ENCODE data around the gene OVAAL. TPM values are rescaled to one million over a fixed set of nuclear protein-coding genes. Genes with fewer than 3 reads are reported as not detected.

The OVAAL gene
- total RNA-seq, 2 donors from 2014 or later: not detected

- no peaks in the 10 kb centered on the region for H3K36me3 Mint-ChIP-seq (ENCODE audit: low read depth)
Measured at GRCh38 chr1:180528868-180529470, 29.8 kb upstream of the OVAAL start.

GRCh38 chr1:180530501-180530900 lies 28.3 kb upstream of the OVAAL start:
- no peaks in the 10 kb centered on the region for H3K9me3 Mint-ChIP-seq
- Histone ChIP-seq H3K9me3 (ENCODE audit: control insufficient read depth, low read length) (no peaks in the 10 kb centered on the region), H3K4me1 (ENCODE audit: control insufficient read depth, insufficient read depth, low read length) (no peaks in the 10 kb centered on the region), H3K4me3 (ENCODE audit: low read length) (no peak overlapping the region), H3K36me3 (ENCODE audit: control insufficient read depth, insufficient read depth, low read length) (no peaks in the 10 kb centered on the region), H3K9ac (ENCODE audit: extremely low read depth, low read length, poor library complexity, severe bottlenecking) (no peak overlapping the region), H3K27me3 (ENCODE audit: control insufficient read depth, insufficient read depth, low read length, poor library complexity, severe bottlenecking) (no peaks in the 10 kb centered on the region), H3K27ac (ENCODE audit: low read depth, low read length) (no peak overlapping the region)
- H3K27ac Mint-ChIP-seq: no peak overlapping the region
- peaks cover 3% of the 10 kb centered on the region for H3K4me1 Mint-ChIP-seq
- 83 to 85% methylated on average over 5 of the region's 5 CpGs for WGBS, 2 experiments (ENCODE audit: insufficient coverage in 1 of 2, insufficient read length in 1 of 2)
- no peak for TF ChIP-seq CTCF (conservative IDR thresholded peaks at IDR 0.05)
- peaks cover 4% of the 10 kb centered on the region for H3K27me3 Mint-ChIP-seq (ENCODE audit: insufficient read depth)
- no peak for DNase-seq
- no peak overlapping the region for H3K4me3 Mint-ChIP-seq
- no peaks in the 10 kb centered on the region for H3K36me3 Mint-ChIP-seq (ENCODE audit: low read depth)

More at GRCh38 chr1:180528868-180529470, 29.8 kb upstream of the OVAAL start:
- DNase-seq: no peak
- 90 to 94% methylated on average over 5 to 11 of the region's 11 CpGs for WGBS, 2 experiments (ENCODE audit: insufficient coverage in 1 of 2, insufficient read length in 1 of 2)
- Histone ChIP-seq H3K27ac (ENCODE audit: low read depth, low read length) (no peak overlapping the region), H3K9ac (ENCODE audit: extremely low read depth, low read length, poor library complexity, severe bottlenecking) (no peak overlapping the region), H3K36me3 (ENCODE audit: control insufficient read depth, insufficient read depth, low read length) (no peaks in the 10 kb centered on the region), H3K4me1 (ENCODE audit: control insufficient read depth, insufficient read depth, low read length) (no peaks in the 10 kb centered on the region), H3K4me3 (ENCODE audit: low read length) (no peak overlapping the region), H3K9me3 (ENCODE audit: control insufficient read depth, low read length) (no peaks in the 10 kb centered on the region), H3K27me3 (ENCODE audit: control insufficient read depth, insufficient read depth, low read length, poor library complexity, severe bottlenecking) (no peaks in the 10 kb centered on the region)
- no peak overlapping the region for H3K27ac Mint-ChIP-seq
- peaks cover 3% of the 10 kb centered on the region for H3K4me1 Mint-ChIP-seq
- peaks cover 4% of the 10 kb centered on the region for H3K27me3 Mint-ChIP-seq (ENCODE audit: insufficient read depth)
- no peaks in the 10 kb centered on the region for H3K9me3 Mint-ChIP-seq
- no peak for TF ChIP-seq CTCF (conservative IDR thresholded peaks at IDR 0.05)
- no peak overlapping the region for H3K4me3 Mint-ChIP-seq

GRCh38 chr1:180532854-180533253 lies 25.9 kb upstream of the OVAAL start:
- Histone ChIP-seq H3K4me3 (ENCODE audit: low read length) (no peak overlapping the region), H3K27me3 (ENCODE audit: control insufficient read depth, insufficient read depth, low read length, poor library complexity, severe bottlenecking) (no peaks in the 10 kb centered on the region), H3K9me3 (ENCODE audit: control insufficient read depth, low read length) (no peaks in the 10 kb centered on the region), H3K9ac (ENCODE audit: extremely low read depth, low read length, poor library complexity, severe bottlenecking) (no peak overlapping the region), H3K4me1 (ENCODE audit: control insufficient read depth, insufficient read depth, low read length) (no peaks in the 10 kb centered on the region), H3K27ac (ENCODE audit: low read depth, low read length) (no peak overlapping the region), H3K36me3 (ENCODE audit: control insufficient read depth, insufficient read depth, low read length) (no peaks in the 10 kb centered on the region)
- TF ChIP-seq CTCF (conservative IDR thresholded peaks at IDR 0.05): no peak
- H3K27me3 Mint-ChIP-seq (ENCODE audit: insufficient read depth): peaks cover 2% of the 10 kb centered on the region
- H3K4me1 Mint-ChIP-seq: no peaks in the 10 kb centered on the region
- no peak overlapping the region for H3K4me3 Mint-ChIP-seq
- H3K9me3 Mint-ChIP-seq: no peaks in the 10 kb centered on the region
- no peak overlapping the region for H3K27ac Mint-ChIP-seq
- no peak for DNase-seq
- no peaks in the 10 kb centered on the region for H3K36me3 Mint-ChIP-seq (ENCODE audit: low read depth)
- WGBS, 2 experiments (ENCODE audit: insufficient coverage in 1 of 2, insufficient read length in 1 of 2): 93% methylated on average over 5 of the region's 5 CpGs; no CpG with 5 or more reads in 1 of the 2 experiments
